Activated T-cell treated with anti-CD3 and anti-CD28 coated beads, Interleukin-2, amount 50 U/mL, for 72 hours (primary cell): ENCODE results near the gene TBCK. TPM values are rescaled to one million over a fixed set of nuclear protein-coding genes. Genes with fewer than 3 reads are reported as not detected.
"Not testable (repeated sequence)": the region's sequence is repeated elsewhere in the genome, so short reads cannot be mapped to it uniquely, and the experiment has no call there.

Experiments
- ATAC-seq, 2 donors: fragments of 150-1000 bp; cut with Tn5 transposase; replicated peaks in 1 of 2; 2 replicates each; pipeline ENCODE4 v1.10.0; 2021; ENCODE audit warnings: moderate library complexity in 2 of 2, mild to moderate bottlenecking in 1 of 2
- DNase-seq, 2 donors: peaks; one replicate each; pipeline ENCODE4 v3.0.0; 2021 to 2022; ENCODE audit warnings: mixed read lengths in 1 of 2
- H3K27ac Mint-ChIP-seq: one replicate; pipeline ENCODE4 v1.8.0; 2022; ENCODE audit warnings: mild to moderate bottlenecking, moderate library complexity, mixed read lengths
- H3K27me3 Mint-ChIP-seq: one replicate; pipeline ENCODE4 v1.8.0; 2022; ENCODE audit warnings: low read depth, mixed read lengths
- H3K36me3 Mint-ChIP-seq, 2 donors: one replicate each; pipeline ENCODE4 v1.8.0; 2022; ENCODE audit warnings: mixed read lengths in 2 of 2, mild to moderate bottlenecking in 1 of 2; ENCODE audit not compliant: insufficient read depth in 2 of 2
- H3K4me1 Mint-ChIP-seq: one replicate; pipeline ENCODE4 v1.8.0; 2022; ENCODE audit warnings: low read depth, mixed read lengths
- H3K4me3 Mint-ChIP-seq, 2 donors: one replicate each; pipeline ENCODE4 v1.8.0; 2022; ENCODE audit warnings: mild to moderate bottlenecking in 2 of 2, mixed read lengths in 2 of 2, moderate library complexity in 2 of 2
- H3K9me3 Mint-ChIP-seq, 2 donors: one replicate each; pipeline ENCODE4 v1.8.0; 2022; ENCODE audit warnings: mixed read lengths in 2 of 2
- total RNA-seq, 2 donors: library from RNA; stranded (reverse); gene quantifications; one replicate each; pipeline ENCODE4 v1.2.3, GENCODE V29; 2022

TBCK gene
- total RNA-seq, 2 donors from 2014 or later: 49.0 to 51.9 TPM

GRCh38 chr4:106222548-106222947 lies 93.5 kb downstream of the TBCK start:
- H3K4me3 Mint-ChIP-seq: no peak overlapping the region
- peaks cover 0 to 1% of the 10 kb centered on the region in 2 donors for H3K9me3 Mint-ChIP-seq
- no peaks in the 10 kb centered on the region for H3K27me3 Mint-ChIP-seq
- H3K4me1 Mint-ChIP-seq: no peaks in the 10 kb centered on the region
- ATAC-seq: no peak
- DNase-seq: no peak
- peak overlapping the region; percentile 48 for H3K27ac Mint-ChIP-seq
- H3K36me3 Mint-ChIP-seq: peaks cover 6 to 16% of the 10 kb centered on the region in 2 donors

- H3K36me3 Mint-ChIP-seq, H3K27me3 Mint-ChIP-seq, DNase-seq, H3K4me1 Mint-ChIP-seq, H3K9me3 Mint-ChIP-seq, ATAC-seq, H3K4me3 Mint-ChIP-seq, H3K27ac Mint-ChIP-seq: not testable (repeated sequence)
Measured at GRCh38 chr4:106213291-106213690, 102.7 kb downstream of the TBCK start.

GRCh38 chr4:106210021-106210420 lies 106.0 kb downstream of the TBCK start:
- Mint-ChIP-seq H3K36me3 (no peaks in the 10 kb centered on the region), H3K9me3 (no peaks in the 10 kb centered on the region), H3K4me1 (no peaks in the 10 kb centered on the region), H3K4me3 (no peak overlapping the region), H3K27ac (no peak overlapping the region), H3K27me3 (no peaks in the 10 kb centered on the region)
- no peak for ATAC-seq
- DNase-seq: no peak

- H3K36me3 Mint-ChIP-seq: no peaks in the 10 kb centered on the region
- H3K27me3 Mint-ChIP-seq: no peaks in the 10 kb centered on the region
- H3K4me1 Mint-ChIP-seq: no peaks in the 10 kb centered on the region
- no peak for ATAC-seq
- DNase-seq: no peak
- no peaks in the 10 kb centered on the region for H3K9me3 Mint-ChIP-seq
- no peak overlapping the region for H3K4me3 Mint-ChIP-seq
- peak overlapping the region; percentile 57 for H3K27ac Mint-ChIP-seq
Measured at GRCh38 chr4:106208481-106209460, 107.2 kb downstream of the TBCK start.

- H3K4me3 Mint-ChIP-seq: no peak overlapping the region
- no peak for ATAC-seq
Measured at GRCh38 chr4:106201373-106201772, 114.6 kb downstream of the TBCK start.

GRCh38 chr4:106195435-106195950 lies 120.5 kb downstream of the TBCK start:
- DNase-seq: no peak
- Mint-ChIP-seq H3K27ac (no peak overlapping the region), H3K27me3 (no peaks in the 10 kb centered on the region), H3K36me3 (peaks cover 2 to 17% of the 10 kb centered on the region in 2 donors), H3K4me3 (no peak overlapping the region), H3K4me1 (no peaks in the 10 kb centered on the region), H3K9me3 (no peaks in the 10 kb centered on the region)
- ATAC-seq: no peak

More at GRCh38 chr4:106201373-106201772, 114.6 kb downstream of the TBCK start:
- no peaks in the 10 kb centered on the region for H3K27me3 Mint-ChIP-seq
- H3K9me3 Mint-ChIP-seq: no peaks in the 10 kb centered on the region
- DNase-seq: no peak
- H3K27ac Mint-ChIP-seq: no peak overlapping the region
- H3K36me3 Mint-ChIP-seq: no peaks in the 10 kb centered on the region
- no peaks in the 10 kb centered on the region for H3K4me1 Mint-ChIP-seq

GRCh38 chr4:106194801-106195200 lies 121.2 kb downstream of the TBCK start:
- DNase-seq (no peak), ATAC-seq (no peak)
- Mint-ChIP-seq H3K27ac (no peak overlapping the region), H3K4me1 (no peaks in the 10 kb centered on the region), H3K9me3 (no peaks in the 10 kb centered on the region), H3K27me3 (no peaks in the 10 kb centered on the region), H3K36me3 (peaks cover 3 to 19% of the 10 kb centered on the region in 2 donors), H3K4me3 (no peak overlapping the region)

DNA sequence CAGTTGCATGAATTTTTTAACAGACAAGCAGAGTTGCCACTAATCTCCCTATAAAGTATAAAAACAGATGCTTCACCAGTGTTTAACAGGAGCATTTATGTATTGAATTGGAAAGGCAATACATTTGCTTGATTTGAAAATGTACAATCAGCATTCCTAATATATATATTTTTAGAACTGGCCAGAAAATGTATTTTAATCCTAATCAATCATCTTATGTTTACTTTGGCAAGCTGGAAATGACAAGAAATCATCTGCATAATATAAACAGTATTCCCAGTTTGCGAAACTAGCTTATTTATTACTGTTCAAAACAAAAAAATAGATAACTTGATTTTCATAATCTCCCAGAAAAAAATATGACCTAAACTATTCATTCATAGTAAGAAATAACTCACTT lies 123.9 kb downstream of the TBCK start:
- Mint-ChIP-seq H3K36me3 (peaks cover 9 to 25% of the 10 kb centered on the region in 2 donors), H3K27me3 (no peaks in the 10 kb centered on the region), H3K27ac (no peak overlapping the region), H3K4me1 (no peaks in the 10 kb centered on the region), H3K4me3 (no peak overlapping the region), H3K9me3 (no peaks in the 10 kb centered on the region)
- DNase-seq (no peak), ATAC-seq (no peak)

GRCh38 chr4:106186201-106186600 lies 129.8 kb downstream of the TBCK start:
- peaks cover 16 to 30% of the 10 kb centered on the region in 2 donors for H3K36me3 Mint-ChIP-seq
- H3K4me3 Mint-ChIP-seq: no peak overlapping the region
- ATAC-seq: no peak
- DNase-seq: no peak
- peaks cover 5 to 6% of the 10 kb centered on the region in 2 donors for H3K9me3 Mint-ChIP-seq
- H3K27ac Mint-ChIP-seq: no peak overlapping the region
- H3K27me3 Mint-ChIP-seq: no peaks in the 10 kb centered on the region
- H3K4me1 Mint-ChIP-seq: no peaks in the 10 kb centered on the region

DNA sequence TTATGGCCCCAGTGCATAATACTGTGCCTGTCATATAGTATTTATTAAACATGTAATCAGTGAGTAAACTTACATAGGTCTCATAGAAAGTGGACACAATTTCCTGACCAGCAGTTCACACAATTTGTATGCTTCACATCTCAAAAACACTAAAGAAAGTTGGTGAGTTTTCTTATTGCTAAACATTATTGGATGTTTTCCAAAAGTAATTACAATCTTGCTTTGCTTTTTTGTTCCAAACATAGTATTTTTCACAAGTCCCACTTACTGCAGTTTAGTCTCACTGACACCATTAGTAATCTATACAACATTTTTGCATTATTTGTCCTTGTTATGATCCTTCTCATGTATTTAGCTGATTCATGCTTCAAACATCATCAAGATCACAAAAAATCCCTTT lies 132.5 kb downstream of the TBCK start:
- H3K9me3 Mint-ChIP-seq: peaks cover 7 to 8% of the 10 kb centered on the region in 2 donors
- no peaks in the 10 kb centered on the region for H3K4me1 Mint-ChIP-seq
- ATAC-seq: no peak
- no peak overlapping the region for H3K27ac Mint-ChIP-seq
- no peak for DNase-seq
- no peaks in the 10 kb centered on the region for H3K27me3 Mint-ChIP-seq
- peaks cover 14 to 28% of the 10 kb centered on the region in 2 donors for H3K36me3 Mint-ChIP-seq
- no peak overlapping the region for H3K4me3 Mint-ChIP-seq

- DNase-seq (no peak), ATAC-seq (no peak)
- H3K27ac Mint-ChIP-seq: no peak overlapping the region
- H3K9me3 Mint-ChIP-seq: no peaks in the 10 kb centered on the region
- H3K36me3 Mint-ChIP-seq: peaks cover 1 to 3% of the 10 kb centered on the region in 2 donors
- H3K4me3 Mint-ChIP-seq: no peak overlapping the region
- no peaks in the 10 kb centered on the region for H3K4me1 Mint-ChIP-seq
- H3K27me3 Mint-ChIP-seq: no peaks in the 10 kb centered on the region
Measured at GRCh38 chr4:106172861-106173260, 143.1 kb downstream of the TBCK start.

DNA sequence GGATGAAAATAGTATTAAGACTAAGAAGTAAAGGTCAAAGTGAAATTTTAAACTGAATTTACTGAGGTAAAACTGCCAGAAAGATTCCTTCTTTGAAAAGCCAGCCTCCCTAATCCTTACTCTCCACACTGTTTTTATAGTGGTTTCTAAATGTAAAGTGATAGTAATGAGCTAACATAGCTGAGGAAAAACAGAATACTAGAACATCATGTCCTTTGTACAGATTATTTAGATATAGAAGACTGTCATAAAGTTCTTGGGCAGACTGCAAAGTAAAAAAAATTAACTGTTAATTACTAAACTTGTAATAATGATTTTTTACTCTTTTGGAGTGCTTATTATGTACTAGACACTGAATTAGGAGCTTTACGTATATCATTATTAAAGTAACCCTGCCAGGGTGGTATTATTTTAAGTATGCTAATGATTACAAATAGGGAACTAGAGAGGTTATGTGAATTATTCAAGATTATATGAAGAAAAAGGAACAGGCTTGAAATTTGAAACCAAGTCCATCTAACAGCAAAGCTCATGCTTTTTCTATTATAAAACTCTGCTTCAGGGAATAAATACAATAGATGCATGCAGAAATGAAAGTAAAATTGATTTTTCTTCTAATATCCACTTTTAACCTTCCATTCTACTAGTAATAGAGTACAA lies 150.5 kb downstream of the TBCK start:
- DNase-seq: no peak
- Mint-ChIP-seq H3K4me1 (no peaks in the 10 kb centered on the region), H3K27ac (no peak overlapping the region), H3K27me3 (no peaks in the 10 kb centered on the region), H3K9me3 (peaks cover 4 to 5% of the 10 kb centered on the region in 2 donors), H3K36me3 (peaks cover 6 to 14% of the 10 kb centered on the region in 2 donors), H3K4me3 (no peak overlapping the region)
- ATAC-seq: no peak

- Mint-ChIP-seq H3K9me3 (peaks cover 4 to 5% of the 10 kb centered on the region in 2 donors), H3K36me3 (peaks cover 6 to 23% of the 10 kb centered on the region in 2 donors), H3K4me3 (no peak overlapping the region), H3K27me3 (no peaks in the 10 kb centered on the region), H3K27ac (no peak overlapping the region), H3K4me1 (no peaks in the 10 kb centered on the region)
- DNase-seq (no peak), ATAC-seq (no peak)
Measured at GRCh38 chr4:106162278-106162677, 153.7 kb downstream of the TBCK start.
